ENCODE results near the gene FGFBP3.
A peak's percentile ranks its signal among the peaks of the same experiment; 100 is the strongest.
"Not testable (repeated sequence)": the region's sequence is repeated elsewhere in the genome, so short reads cannot be mapped to it uniquely, and the experiment has no call there.

The FGFBP3 gene

GRCh38 chr10:91901784-91902677 lies 7.3 kb downstream of the FGFBP3 start:
- peak in 1 of 2 experiments; percentile 11 for DNase-seq

- DNase-seq = no peak
These were observed 11.9 kb downstream of the FGFBP3 start for GRCh38 chr10:91897421-91897820.

GRCh38 chr10:91896212-91896756 lies 13.0 kb downstream of the FGFBP3 start:
- DNase-seq = no peak

GRCh38 chr10:91894261-91894685 lies 15.0 kb downstream of the FGFBP3 start:
- DNase-seq = not testable (repeated sequence)

- DNase-seq = no peak
These were observed 16.2 kb downstream of the FGFBP3 start for GRCh38 chr10:91893051-91893450.

- DNase-seq = no peak
These were observed 17.9 kb downstream of the FGFBP3 start for GRCh38 chr10:91891125-91892001.

GRCh38 chr10:91887272-91888076 lies 21.8 kb downstream of the FGFBP3 start:
- DNase-seq = no peak

GRCh38 chr10:91886954-91887271 lies 22.4 kb downstream of the FGFBP3 start:
- no peak for DNase-seq

- no peak for DNase-seq
These were observed 23.8 kb downstream of the FGFBP3 start for GRCh38 chr10:91885362-91886079.

- no peak for DNase-seq
These were observed 24.8 kb downstream of the FGFBP3 start for GRCh38 chr10:91884536-91884935.

GRCh38 chr10:91883549-91884444 lies 25.5 kb downstream of the FGFBP3 start:
- no peak for DNase-seq

- no peak for DNase-seq
These were observed 29.0 kb downstream of the FGFBP3 start for GRCh38 chr10:91880310-91880709.

- no peak for DNase-seq
These were observed 29.6 kb downstream of the FGFBP3 start for GRCh38 chr10:91879515-91880170.

GRCh38 chr10:91875779-91876178 lies 33.5 kb downstream of the FGFBP3 start:
- no peak for DNase-seq

- no peak for DNase-seq
These were observed 34.1 kb downstream of the FGFBP3 start for GRCh38 chr10:91875156-91875555.

GRCh38 chr10:91865562-91866081 lies 43.7 kb downstream of the FGFBP3 start:
- no peak for DNase-seq

- no peak for DNase-seq
These were observed 44.5 kb downstream of the FGFBP3 start for GRCh38 chr10:91864744-91865143.

GRCh38 chr10:91864099-91864498 lies 45.2 kb downstream of the FGFBP3 start:
- DNase-seq = no peak

- DNase-seq = no peak
These were observed 48.4 kb downstream of the FGFBP3 start for GRCh38 chr10:91860885-91861284.

GRCh38 chr10:91856637-91857036 lies 52.6 kb downstream of the FGFBP3 start:
- no peak for DNase-seq
